Measurements from ENCODE around the gene ZNF524. TPM values are rescaled to one million over a fixed set of nuclear protein-coding genes. Genes with fewer than 3 reads are reported as not detected.
"Not testable (repeated sequence)": the region's sequence is repeated elsewhere in the genome, so short reads cannot be mapped to it uniquely, and the experiment has no call there.

Gene ZNF524
- total RNA-seq, 2 experiments from 2014 or later, result 9.2 to 21.6 TPM

- CTCF ChIA-PET (ENCODE audit: unreplicated experiment), result no interaction called here
- H3K36me3 ChIP-seq (ENCODE audit: insufficient read depth, low read length), result peaks cover 11% of the 10 kb centered on the region
Observed at GRCh38 chr19:55581823-55582223, 18.3 kb upstream of the ZNF524 start.

GRCh38 chr19:55582284-55582683, 17.8 kb upstream of the ZNF524 start:
- peaks cover 32% of the 10 kb centered on the region for H3K4me1 ChIP-seq (ENCODE audit: insufficient read depth, low read length, poor library complexity, severe bottlenecking)
- not testable (repeated sequence) for BruUV-seq (replicated peaks)

More at GRCh38 chr19:55581823-55582223, 18.3 kb upstream of the ZNF524 start:
- no peak overlapping the region for H3K27ac ChIP-seq (ENCODE audit: low read depth, low read length, poor library complexity, severe bottlenecking)
- H3K4me3 ChIP-seq (ENCODE audit: low read depth, low read length, poor library complexity, severe bottlenecking), result no peak overlapping the region
- H3K79me2 ChIP-seq (ENCODE audit: insufficient read depth, low read depth, low read length), result peaks cover 9% of the 10 kb centered on the region; the same call in 1 of the 2 replicates
- intact Hi-C loops (cut with micrococcal nuclease; ENCODE audit: unreplicated experiment), result loop anchor here (2.0 kb wide), 1 partner anchor 17 kb away; the partner anchor contains the start of gene FIZ1
- TF ChIP-seq CTCF (conservative IDR thresholded peaks at IDR 0.05; ENCODE audit: low read length) (no peak), EZH2phosphoT487 (IDR thresholded peaks at IDR 0.05; ENCODE audit: borderline replicate concordance, low read depth, low read length) (no peak)
- H2AFZ ChIP-seq (ENCODE audit: low read length), result no peak overlapping the region
- BruUV-seq (replicated peaks), result no TSS peak
- H3K4me1 ChIP-seq (ENCODE audit: insufficient read depth, low read length, poor library complexity, severe bottlenecking), result peaks cover 27% of the 10 kb centered on the region
- peaks cover 4% of the 10 kb centered on the region; the same call in 1 of the 2 replicates for H4K20me1 ChIP-seq (ENCODE audit: insufficient read depth, low read length)
- POLR2A ChIA-PET, result no interaction called here
- no peak overlapping the region for H3K4me2 ChIP-seq (ENCODE audit: low read length)
- no peak for DNase-seq (ENCODE audit: low spot score)
- H3K9me3 ChIP-seq (ENCODE audit: low read length), result no peaks in the 10 kb centered on the region
- no peaks in the 10 kb centered on the region for H3K9me2 ChIP-seq (ENCODE audit: insufficient read depth, low read length)

GRCh38 chr19:55583897-55584296, 16.2 kb upstream of the ZNF524 start:
- intact Hi-C loops (cut with micrococcal nuclease; ENCODE audit: unreplicated experiment); H3K27ac ChIP-seq (ENCODE audit: low read depth, low read length, poor library complexity, severe bottlenecking); H4K20me1 ChIP-seq (ENCODE audit: insufficient read depth, low read length); DNase-seq (ENCODE audit: low spot score); CTCF ChIA-PET (ENCODE audit: unreplicated experiment); BruUV-seq (replicated peaks); H3K79me2 ChIP-seq (ENCODE audit: insufficient read depth, low read depth, low read length); H2AFZ ChIP-seq (ENCODE audit: low read length); H3K4me2 ChIP-seq (ENCODE audit: low read length); H3K9me3 ChIP-seq (ENCODE audit: low read length); H3K36me3 ChIP-seq (ENCODE audit: insufficient read depth, low read length); H3K4me3 ChIP-seq (ENCODE audit: low read depth, low read length, poor library complexity, severe bottlenecking); H3K9me2 ChIP-seq (ENCODE audit: insufficient read depth, low read length): not testable (repeated sequence)
- peaks cover 32% of the 10 kb centered on the region for H3K4me1 ChIP-seq (ENCODE audit: insufficient read depth, low read length, poor library complexity, severe bottlenecking)
- POLR2A ChIA-PET, result interaction anchor here (0.7 kb wide), 1 partner anchor 448 kb away, joined by 3 read pairs; no protein-coding TSS in a partner anchor

More at GRCh38 chr19:55582284-55582683, 17.8 kb upstream of the ZNF524 start:
- intact Hi-C loops (cut with micrococcal nuclease; ENCODE audit: unreplicated experiment); H4K20me1 ChIP-seq (ENCODE audit: insufficient read depth, low read length); CTCF ChIA-PET (ENCODE audit: unreplicated experiment); DNase-seq (ENCODE audit: low spot score); H2AFZ ChIP-seq (ENCODE audit: low read length); H3K4me3 ChIP-seq (ENCODE audit: low read depth, low read length, poor library complexity, severe bottlenecking); H3K36me3 ChIP-seq (ENCODE audit: insufficient read depth, low read length); H3K4me2 ChIP-seq (ENCODE audit: low read length); H3K27ac ChIP-seq (ENCODE audit: low read depth, low read length, poor library complexity, severe bottlenecking); H3K79me2 ChIP-seq (ENCODE audit: insufficient read depth, low read depth, low read length); H3K9me3 ChIP-seq (ENCODE audit: low read length); H3K9me2 ChIP-seq (ENCODE audit: insufficient read depth, low read length); POLR2A ChIA-PET: not testable (repeated sequence)

GRCh38 chr19:55584871-55585270, 15.2 kb upstream of the ZNF524 start:
- H3K9me2 ChIP-seq (ENCODE audit: insufficient read depth, low read length), result no peaks in the 10 kb centered on the region
- H3K27ac ChIP-seq (ENCODE audit: low read depth, low read length, poor library complexity, severe bottlenecking), result no peak overlapping the region
- no peaks in the 10 kb centered on the region for H3K36me3 ChIP-seq (ENCODE audit: insufficient read depth, low read length)
- DNase-seq (ENCODE audit: low spot score), result no peak
- H2AFZ ChIP-seq (ENCODE audit: low read length), result no peak overlapping the region
- peaks cover 26% of the 10 kb centered on the region for H3K4me1 ChIP-seq (ENCODE audit: insufficient read depth, low read length, poor library complexity, severe bottlenecking)
- CTCF ChIA-PET (ENCODE audit: unreplicated experiment), result no interaction called here
- POLR2A ChIA-PET, result no interaction called here
- no peak overlapping the region for H3K4me3 ChIP-seq (ENCODE audit: low read depth, low read length, poor library complexity, severe bottlenecking)
- no TSS peak for BruUV-seq (replicated peaks)
- H4K20me1 ChIP-seq (ENCODE audit: insufficient read depth, low read length), result peaks cover under 1% of the 10 kb centered on the region; the same call in 1 of the 2 replicates
- no peak for TF ChIP-seq CTCF (conservative IDR thresholded peaks at IDR 0.05; ENCODE audit: low read length)
- TF ChIP-seq EZH2phosphoT487 (IDR thresholded peaks at IDR 0.05; ENCODE audit: borderline replicate concordance, low read depth, low read length), result no peak
- H3K4me2 ChIP-seq (ENCODE audit: low read length), result no peak overlapping the region
- intact Hi-C loops (cut with micrococcal nuclease; ENCODE audit: unreplicated experiment), result no loop called here
- peaks cover 5% of the 10 kb centered on the region; the same call in 1 of the 2 replicates for H3K79me2 ChIP-seq (ENCODE audit: insufficient read depth, low read depth, low read length)
- no peaks in the 10 kb centered on the region for H3K9me3 ChIP-seq (ENCODE audit: low read length)

All from OCI-LY7 (cell line).